Left cardiac atrium (tissue), 4 donors: ENCODE measurements around the gene DOC2B. TPM values are rescaled to one million over a fixed set of nuclear protein-coding genes. Genes with fewer than 3 reads are reported as not detected.
"Not testable (repeated sequence)": the region's sequence is repeated elsewhere in the genome, so short reads cannot be mapped to it uniquely, and the experiment has no call there.

ENCODE experiments used
- ATAC-seq, 2 donors: fragments of 200-7000 bp; cut with Tn5 transposase; one replicate each; pipeline ENCODE4 v1.9.1; 2020; ENCODE audit warnings: mild to moderate bottlenecking in 2 of 2, moderate library complexity in 2 of 2
- DNase-seq: peaks from one replicate; pipeline ENCODE4 v3.0.0-alpha.2; 2020
- intact Hi-C, 2 donors: fragments of 100-400 bp; cut with DNase I; formaldehyde crosslinking; loops; one replicate each; pipeline versions ENCODE4 v1.14.1 to v1.15.1; 2022 to 2023
- total RNA-seq, 2 donors: library from RNA; stranded (reverse); fragmentation: NEBNext Ultra II Directional; extraction: Animal tissue kit (Norgen Biotek cat#: 25700); gene quantifications; one replicate each; pipeline ENCODE4 v1.2.1, GENCODE V29; 2021
- donor health status: DM: no; HTN: yes; CAD: no.
- donor health status: DM: no; HTN: yes; CAD: no; lungs with severe emphysema.
- donor health status: DM: yes; HTN: yes; CAD: no.
- donor health status: Dilated cardiomyopathy.

Gene DOC2B
- total RNA-seq, 2 donors from 2014 or later: 6.8 to 16.4 TPM

- ATAC-seq (no peak), DNase-seq (no peak)
- intact Hi-C loops: no loop called here
Observed at GRCh38 chr17:151886-152859, 29.3 kb downstream of the DOC2B start.

- DNase-seq (no peak), ATAC-seq (no peak)
- intact Hi-C loops: no loop called here
Observed at GRCh38 chr17:151004-151403, 30.4 kb downstream of the DOC2B start.

- intact Hi-C loops: no loop called here
- DNase-seq: no peak
- no peak for ATAC-seq
Observed at GRCh38 chr17:149897-150584, 31.4 kb downstream of the DOC2B start.

GRCh38 chr17:149231-149630 lies 32.2 kb downstream of the DOC2B start:
- ATAC-seq (no peak), DNase-seq (no peak)
- intact Hi-C loops: no loop called here

- DNase-seq (peak; percentile 12), ATAC-seq (no peak)
- intact Hi-C loops: no loop called here
Observed at GRCh38 chr17:148757-149156, 32.7 kb downstream of the DOC2B start.

GRCh38 chr17:147796-148740 lies 33.4 kb downstream of the DOC2B start:
- intact Hi-C loops: no loop called here

GRCh38 chr17:146983-147761 lies 34.3 kb downstream of the DOC2B start:
- intact Hi-C loops: no loop called here
- ATAC-seq (no peak), DNase-seq (peak; percentile 18)

More at GRCh38 chr17:147796-148740, 33.4 kb downstream of the DOC2B start:
- ATAC-seq (no peak), DNase-seq (peak; percentile 6)

- DNase-seq: peak; percentile 11
- intact Hi-C loops: no loop called here
- no peak for ATAC-seq
Observed at GRCh38 chr17:146546-146945, 34.9 kb downstream of the DOC2B start.

- ATAC-seq: no peak
- intact Hi-C loops: no loop called here
- peak; percentile 12 for DNase-seq
Observed at GRCh38 chr17:145671-146541, 35.5 kb downstream of the DOC2B start.

GRCh38 chr17:144936-145670 lies 36.3 kb downstream of the DOC2B start:
- intact Hi-C loops: no loop called here
- peak; percentile 7 for DNase-seq
- ATAC-seq: no peak

GRCh38 chr17:143785-144281 lies 37.6 kb downstream of the DOC2B start:
- intact Hi-C loops: no loop called here
- DNase-seq (peak; percentile 85), ATAC-seq (peak; percentile 86 to 89)

GRCh38 chr17:142876-143784 lies 38.3 kb downstream of the DOC2B start:
- ATAC-seq: no peak
- peak; percentile 10 for DNase-seq
- intact Hi-C loops: no loop called here

- intact Hi-C loops: no loop called here
- ATAC-seq (no peak), DNase-seq (peak; percentile 37)
Observed at GRCh38 chr17:142102-142661, 39.3 kb downstream of the DOC2B start.

GRCh38 chr17:139401-140205 lies 41.8 kb downstream of the DOC2B start:
- ATAC-seq, intact Hi-C loops: not testable (repeated sequence)
- DNase-seq: peak; percentile 12
